ENCODE measurements around the gene DCDC1.
A peak's percentile ranks its signal among the peaks of the same experiment; 100 is the strongest.

Gene DCDC1

GRCh38 chr11:30987819-30988218 lies 381.7 kb downstream of the DCDC1 start:
- no peak for TF ChIP-seq CTCF (IDR thresholded peaks at IDR 0.05; ENCODE audit: low read depth, low read length, missing control alignments)
- no peak for DNase-seq (ENCODE audit: low read depth)
- in situ Hi-C loops (cut with HindIII; ENCODE audit: low sequenced_read_pairs): no loop called here
- H3K4me3 ChIP-seq (ENCODE audit: low read depth, low read length): no peak overlapping the region

- no peak for TF ChIP-seq CTCF (IDR thresholded peaks at IDR 0.05; ENCODE audit: low read depth, low read length, missing control alignments)
- in situ Hi-C loops (cut with HindIII; ENCODE audit: low sequenced_read_pairs): no loop called here
- no peak overlapping the region for H3K4me3 ChIP-seq (ENCODE audit: low read depth, low read length)
- DNase-seq (ENCODE audit: low read depth): no peak
Observed at GRCh38 chr11:30985536-30985935, 384.0 kb downstream of the DCDC1 start.

- peak; percentile 23 for DNase-seq (ENCODE audit: low read depth)
- TF ChIP-seq CTCF (IDR thresholded peaks at IDR 0.05; ENCODE audit: low read depth, low read length, missing control alignments): no peak
- H3K4me3 ChIP-seq (ENCODE audit: low read depth, low read length): no peak overlapping the region
- in situ Hi-C loops (cut with HindIII; ENCODE audit: low sequenced_read_pairs): no loop called here
Observed at GRCh38 chr11:30984827-30985226, 384.7 kb downstream of the DCDC1 start.

- H3K4me3 ChIP-seq (ENCODE audit: low read depth, low read length): no peak overlapping the region
- no peak for TF ChIP-seq CTCF (IDR thresholded peaks at IDR 0.05; ENCODE audit: low read depth, low read length, missing control alignments)
- in situ Hi-C loops (cut with HindIII; ENCODE audit: low sequenced_read_pairs): no loop called here
- DNase-seq (ENCODE audit: low read depth): peak; percentile 20
Observed at GRCh38 chr11:30984442-30984816, 385.1 kb downstream of the DCDC1 start.

GRCh38 chr11:30983776-30984441 lies 385.6 kb downstream of the DCDC1 start:
- no peak for TF ChIP-seq CTCF (IDR thresholded peaks at IDR 0.05; ENCODE audit: low read depth, low read length, missing control alignments)
- in situ Hi-C loops (cut with HindIII; ENCODE audit: low sequenced_read_pairs): no loop called here
- H3K4me3 ChIP-seq (ENCODE audit: low read depth, low read length): no peak overlapping the region
- no peak for DNase-seq (ENCODE audit: low read depth)

GRCh38 chr11:30983143-30983542 lies 386.4 kb downstream of the DCDC1 start:
- no peak for TF ChIP-seq CTCF (IDR thresholded peaks at IDR 0.05; ENCODE audit: low read depth, low read length, missing control alignments)
- in situ Hi-C loops (cut with HindIII; ENCODE audit: low sequenced_read_pairs): no loop called here
- DNase-seq (ENCODE audit: low read depth): no peak
- no peak overlapping the region for H3K4me3 ChIP-seq (ENCODE audit: low read depth, low read length)

All from astrocyte of the cerebellum (primary cell).